Measurements from ENCODE around the gene GSTM1.

The GSTM1 gene

DNA sequence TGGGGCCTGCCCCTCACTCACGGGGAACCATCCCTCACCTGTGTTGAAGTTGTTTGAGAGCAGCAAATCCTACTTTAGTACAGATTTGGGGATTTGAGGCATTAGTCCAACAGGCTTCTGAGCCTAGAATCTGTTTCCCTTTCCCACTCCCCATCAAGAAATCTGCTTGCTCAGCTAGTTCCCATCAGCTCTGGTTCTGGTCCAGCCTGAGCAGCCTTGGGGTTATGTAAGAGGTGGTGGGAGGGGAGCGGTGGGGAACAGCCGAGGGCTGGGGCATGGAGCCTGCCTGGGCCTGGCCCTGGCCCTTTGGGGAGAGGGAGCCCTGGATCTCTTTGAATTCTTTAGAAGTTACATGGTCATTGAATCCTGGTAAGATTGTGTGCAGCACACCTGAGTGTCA lies 28.5 kb downstream of the GSTM1 start:
- no peak for ATAC-seq
- no peak for TF ChIP-seq BACH2 (CRISPR knock-in tag; IDR thresholded peaks at IDR 0.05; ENCODE audit: borderline replicate concordance)
- TF ChIP-seq ZNF565 (CRISPR knock-in tag; conservative IDR thresholded peaks at IDR 0.05; ENCODE audit: low read depth) = no peak
- TF ChIP-seq CSDC2 (CRISPR knock-in tag; IDR thresholded peaks at IDR 0.05) = no peak
- TF ChIP-seq ZFP30 (CRISPR knock-in tag; IDR thresholded peaks at IDR 0.05) = no peak
- no peak for TF ChIP-seq OSR1 (CRISPR knock-in tag; IDR thresholded peaks at IDR 0.05)
- no peak for TF ChIP-seq ISL1 (CRISPR knock-in tag; IDR thresholded peaks at IDR 0.05)
- no peak for TF ChIP-seq RARB (CRISPR knock-in tag; IDR thresholded peaks at IDR 0.05)
- TF ChIP-seq, protein P1, sequence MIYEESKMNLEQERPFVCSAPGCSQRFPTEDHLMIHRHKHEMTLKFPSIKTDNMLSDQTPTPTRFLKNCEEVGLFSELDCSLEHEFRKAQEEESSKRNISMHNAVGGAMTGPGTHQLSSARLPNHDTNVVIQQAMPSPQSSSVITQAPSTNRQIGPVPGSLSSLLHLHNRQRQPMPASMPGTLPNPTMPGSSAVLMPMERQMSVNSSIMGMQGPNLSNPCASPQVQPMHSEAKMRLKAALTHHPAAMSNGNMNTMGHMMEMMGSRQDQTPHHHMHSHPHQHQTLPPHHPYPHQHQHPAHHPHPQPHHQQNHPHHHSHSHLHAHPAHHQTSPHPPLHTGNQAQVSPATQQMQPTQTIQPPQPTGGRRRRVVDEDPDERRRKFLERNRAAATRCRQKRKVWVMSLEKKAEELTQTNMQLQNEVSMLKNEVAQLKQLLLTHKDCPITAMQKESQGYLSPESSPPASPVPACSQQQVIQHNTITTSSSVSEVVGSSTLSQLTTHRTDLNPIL (CRISPR knock-in tag; IDR thresholded peaks at IDR 0.05; ENCODE audit: low read depth) = no peak
- no peak for TF ChIP-seq ARNTL (CRISPR knock-in tag; IDR thresholded peaks at IDR 0.05; ENCODE audit: borderline replicate concordance, low read depth)
- no peak for TF ChIP-seq PPARA (CRISPR knock-in tag; IDR thresholded peaks at IDR 0.05; ENCODE audit: borderline replicate concordance)
- TF ChIP-seq TCF4 (CRISPR knock-in tag; IDR thresholded peaks at IDR 0.05; ENCODE audit: borderline replicate concordance) = no peak
- no peak for TF ChIP-seq SNAI2 (CRISPR knock-in tag; IDR thresholded peaks at IDR 0.05)
- no peak for TF ChIP-seq TSHZ2 (CRISPR knock-in tag; IDR thresholded peaks at IDR 0.05)

DNA sequence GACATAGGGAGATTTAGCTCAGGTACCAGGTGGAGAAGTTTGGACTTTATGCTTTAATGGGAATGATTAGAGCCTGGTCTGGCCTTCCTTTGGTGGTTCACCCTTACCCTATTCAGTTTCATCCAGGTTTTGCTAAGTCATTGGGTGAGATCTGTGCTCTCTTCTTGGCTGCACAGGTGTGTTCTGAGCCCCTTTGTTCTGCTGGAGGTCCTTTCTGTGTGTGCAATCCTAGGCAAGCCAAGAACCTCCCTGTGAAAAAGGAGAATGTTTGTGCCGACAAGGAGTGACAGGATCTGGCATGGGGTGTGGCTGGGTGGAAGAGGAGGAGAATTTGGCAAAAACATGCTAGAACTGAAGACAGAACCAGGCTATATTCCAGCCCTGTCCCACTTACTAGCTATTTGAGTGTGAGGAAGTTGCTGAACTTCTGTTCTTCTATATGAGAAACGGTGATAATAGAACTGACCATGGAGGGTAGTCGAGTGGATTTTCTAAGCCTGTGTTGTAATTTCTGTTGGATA lies 29.0 kb downstream of the GSTM1 start:
- no peak for ATAC-seq
- TF ChIP-seq, protein P1 (CRISPR knock-in tag; IDR thresholded peaks at IDR 0.05; ENCODE audit: low read depth) = no peak
- TF ChIP-seq SNAI2 (CRISPR knock-in tag; IDR thresholded peaks at IDR 0.05) (no peak), ARNTL (CRISPR knock-in tag; IDR thresholded peaks at IDR 0.05; ENCODE audit: borderline replicate concordance, low read depth) (no peak), ZNF565 (CRISPR knock-in tag; conservative IDR thresholded peaks at IDR 0.05; ENCODE audit: low read depth) (no peak), ZFP3 (CRISPR knock-in tag; IDR thresholded peaks at IDR 0.05) (no peak), TCF4 (CRISPR knock-in tag; IDR thresholded peaks at IDR 0.05; ENCODE audit: borderline replicate concordance) (no peak), BACH2 (CRISPR knock-in tag; IDR thresholded peaks at IDR 0.05; ENCODE audit: borderline replicate concordance) (no peak), PPARA (CRISPR knock-in tag; IDR thresholded peaks at IDR 0.05; ENCODE audit: borderline replicate concordance) (no peak), TSHZ2 (CRISPR knock-in tag; IDR thresholded peaks at IDR 0.05) (no peak)
- TF ChIP-seq, protein P2, sequence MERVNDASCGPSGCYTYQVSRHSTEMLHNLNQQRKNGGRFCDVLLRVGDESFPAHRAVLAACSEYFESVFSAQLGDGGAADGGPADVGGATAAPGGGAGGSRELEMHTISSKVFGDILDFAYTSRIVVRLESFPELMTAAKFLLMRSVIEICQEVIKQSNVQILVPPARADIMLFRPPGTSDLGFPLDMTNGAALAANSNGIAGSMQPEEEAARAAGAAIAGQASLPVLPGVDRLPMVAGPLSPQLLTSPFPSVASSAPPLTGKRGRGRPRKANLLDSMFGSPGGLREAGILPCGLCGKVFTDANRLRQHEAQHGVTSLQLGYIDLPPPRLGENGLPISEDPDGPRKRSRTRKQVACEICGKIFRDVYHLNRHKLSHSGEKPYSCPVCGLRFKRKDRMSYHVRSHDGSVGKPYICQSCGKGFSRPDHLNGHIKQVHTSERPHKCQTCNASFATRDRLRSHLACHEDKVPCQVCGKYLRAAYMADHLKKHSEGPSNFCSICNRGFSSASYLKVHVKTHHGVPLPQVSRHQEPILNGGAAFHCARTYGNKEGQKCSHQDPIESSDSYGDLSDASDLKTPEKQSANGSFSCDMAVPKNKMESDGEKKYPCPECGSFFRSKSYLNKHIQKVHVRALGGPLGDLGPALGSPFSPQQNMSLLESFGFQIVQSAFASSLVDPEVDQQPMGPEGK (CRISPR knock-in tag; IDR thresholded peaks at IDR 0.05; ENCODE audit: borderline replicate concordance) = no peak

DNA sequence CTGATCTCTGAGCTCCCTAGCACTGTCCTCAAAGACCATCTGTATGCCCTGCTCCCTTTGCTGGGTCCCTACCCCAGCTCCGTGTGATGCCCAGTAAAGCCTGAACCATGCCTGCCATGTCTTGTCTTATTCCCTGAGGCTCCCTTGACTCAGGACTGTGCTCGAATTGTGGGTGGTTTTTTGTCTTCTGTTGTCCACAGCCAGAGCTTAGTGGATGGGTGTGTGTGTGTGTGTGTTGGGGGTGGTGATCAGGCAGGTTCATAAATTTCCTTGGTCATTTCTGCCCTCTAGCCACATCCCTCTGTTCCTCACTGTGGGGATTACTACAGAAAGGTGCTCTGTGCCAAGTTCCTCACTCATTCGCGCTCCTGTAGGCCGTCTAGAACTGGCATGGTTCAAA lies 30.1 kb downstream of the GSTM1 start:
- ATAC-seq = no peak
- TF ChIP-seq GLIS3 (CRISPR knock-in tag; IDR thresholded peaks at IDR 0.05) = no peak
- TF ChIP-seq TSHZ2 (CRISPR knock-in tag; IDR thresholded peaks at IDR 0.05) = no peak
- no peak for TF ChIP-seq ZFP30 (CRISPR knock-in tag; IDR thresholded peaks at IDR 0.05)

Measured in SK-N-SH treated with all-trans-retinoic acid at 6 μM for 48 hours (cell line).